ENCODE results near the gene CACNG1. TPM values are rescaled to one million over a fixed set of nuclear protein-coding genes. Genes with fewer than 3 reads are reported as not detected.

The CACNG1 gene
- total RNA-seq, 1 donor from 2014 or later = not detected

DNA sequence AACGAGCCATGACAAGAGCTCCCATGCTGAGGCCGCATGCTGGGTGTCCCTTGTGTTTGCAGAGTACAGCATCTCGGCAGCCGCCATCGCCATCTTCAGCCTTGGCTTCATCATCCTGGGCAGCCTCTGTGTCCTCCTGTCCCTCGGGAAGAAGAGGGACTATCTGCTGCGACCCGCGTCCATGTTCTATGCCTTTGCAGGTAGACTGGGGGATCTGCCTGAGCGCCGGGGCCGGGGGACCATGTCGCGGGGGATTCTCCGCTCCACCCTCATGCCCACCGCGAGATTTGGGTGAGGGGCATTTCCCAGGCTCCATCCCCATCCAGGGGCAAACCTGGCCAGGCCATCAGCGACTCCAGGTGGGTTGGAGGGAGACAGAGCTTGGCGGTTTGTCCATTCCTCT is 10.7 kb downstream of the CACNG1 start:
- H3K27ac Mint-ChIP-seq = peak overlapping the region; percentile 59
- no peak overlapping the region for H3K9ac ChIP-seq
- H3K9me3 ChIP-seq (ENCODE audit: low read depth) = no peaks in the 10 kb centered on the region
- no peak overlapping the region for H3K4me3 ChIP-seq
- H3K36me3 ChIP-seq = no peaks in the 10 kb centered on the region
- H3K4me1 ChIP-seq = no peaks in the 10 kb centered on the region
- no peaks in the 10 kb centered on the region for H3F3A ChIP-seq (ENCODE audit: low read depth)
- H3K27me3 Mint-ChIP-seq (ENCODE audit: insufficient read depth, low read depth) = peaks cover 7% of the 10 kb centered on the region
- TF ChIP-seq EZH2phosphoT487 (IDR thresholded peaks at IDR 0.05) (no peak), EZH2 (IDR thresholded peaks at IDR 0.05) (no peak)
- TF ChIP-seq, protein P1, sequence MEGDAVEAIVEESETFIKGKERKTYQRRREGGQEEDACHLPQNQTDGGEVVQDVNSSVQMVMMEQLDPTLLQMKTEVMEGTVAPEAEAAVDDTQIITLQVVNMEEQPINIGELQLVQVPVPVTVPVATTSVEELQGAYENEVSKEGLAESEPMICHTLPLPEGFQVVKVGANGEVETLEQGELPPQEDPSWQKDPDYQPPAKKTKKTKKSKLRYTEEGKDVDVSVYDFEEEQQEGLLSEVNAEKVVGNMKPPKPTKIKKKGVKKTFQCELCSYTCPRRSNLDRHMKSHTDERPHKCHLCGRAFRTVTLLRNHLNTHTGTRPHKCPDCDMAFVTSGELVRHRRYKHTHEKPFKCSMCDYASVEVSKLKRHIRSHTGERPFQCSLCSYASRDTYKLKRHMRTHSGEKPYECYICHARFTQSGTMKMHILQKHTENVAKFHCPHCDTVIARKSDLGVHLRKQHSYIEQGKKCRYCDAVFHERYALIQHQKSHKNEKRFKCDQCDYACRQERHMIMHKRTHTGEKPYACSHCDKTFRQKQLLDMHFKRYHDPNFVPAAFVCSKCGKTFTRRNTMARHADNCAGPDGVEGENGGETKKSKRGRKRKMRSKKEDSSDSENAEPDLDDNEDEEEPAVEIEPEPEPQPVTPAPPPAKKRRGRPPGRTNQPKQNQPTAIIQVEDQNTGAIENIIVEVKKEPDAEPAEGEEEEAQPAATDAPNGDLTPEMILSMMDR (IDR thresholded peaks at IDR 0.05) = no peak
- DNase-seq (ENCODE audit: low spot score) = no peak
- H4K20me1 ChIP-seq (ENCODE audit: low read depth) = no peaks in the 10 kb centered on the region
- H3K4me3 Mint-ChIP-seq = no peak overlapping the region
- H2AFZ ChIP-seq (replicated peaks) = no peak overlapping the region
- no peak overlapping the region for H3K4me2 ChIP-seq
- no peaks in the 10 kb centered on the region for H3K36me3 Mint-ChIP-seq
- H3K4me1 Mint-ChIP-seq = peaks cover 5% of the 10 kb centered on the region
- no peak overlapping the region for H3K27ac ChIP-seq
- no peaks in the 10 kb centered on the region for H3K79me2 ChIP-seq (ENCODE audit: low read depth)
- no peaks in the 10 kb centered on the region for H3K27me3 ChIP-seq
- H3K9me3 Mint-ChIP-seq = no peaks in the 10 kb centered on the region

DNA sequence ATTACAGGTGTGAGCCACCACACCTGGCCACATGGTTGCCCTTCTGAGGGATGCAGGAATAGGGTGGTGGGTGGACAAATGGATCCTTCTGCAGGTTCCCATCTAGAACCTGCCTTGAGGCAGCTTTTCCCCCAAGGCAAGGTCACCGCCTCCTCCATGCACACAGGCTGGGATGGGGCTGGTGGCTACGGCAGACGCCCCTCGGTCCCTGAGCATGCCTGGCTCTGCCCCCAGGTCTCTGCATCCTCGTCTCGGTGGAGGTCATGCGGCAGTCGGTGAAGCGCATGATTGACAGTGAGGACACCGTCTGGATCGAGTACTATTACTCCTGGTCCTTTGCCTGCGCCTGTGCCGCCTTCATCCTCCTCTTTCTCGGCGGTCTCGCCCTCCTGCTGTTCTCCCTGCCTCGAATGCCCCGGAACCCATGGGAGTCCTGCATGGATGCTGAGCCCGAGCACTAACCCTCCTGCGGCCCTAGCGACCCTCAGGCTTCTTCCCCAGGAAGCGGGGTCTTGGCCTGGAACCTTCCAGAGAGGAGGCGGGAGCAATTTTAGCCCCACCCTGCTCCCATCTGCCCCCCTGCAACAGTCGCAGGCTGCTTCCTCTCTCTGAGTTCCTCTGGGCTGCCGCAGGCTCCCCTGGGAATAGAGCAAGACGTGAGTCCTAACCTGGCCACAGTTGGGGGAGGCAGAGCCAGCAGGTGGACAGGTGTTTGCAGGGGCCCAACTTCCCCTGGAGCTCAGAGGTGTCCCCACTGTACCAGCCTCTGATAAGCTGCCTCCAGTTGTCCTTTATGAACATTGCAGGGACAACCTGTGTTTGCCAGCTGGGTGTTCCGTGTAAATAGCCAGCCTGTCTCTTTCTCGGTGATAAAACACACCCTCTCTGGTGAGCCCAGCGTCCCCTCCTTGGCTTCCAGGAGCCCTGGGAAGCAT is 11.7 kb downstream of the CACNG1 start:
- no peaks in the 10 kb centered on the region for H3K9me3 Mint-ChIP-seq
- Histone ChIP-seq H3K9ac (no peak overlapping the region), H3K36me3 (no peaks in the 10 kb centered on the region), H3K4me2 (no peak overlapping the region), H3K4me3 (no peak overlapping the region), H3K79me2 (ENCODE audit: low read depth) (no peaks in the 10 kb centered on the region), H3K4me1 (no peaks in the 10 kb centered on the region), H3F3A (ENCODE audit: low read depth) (no peaks in the 10 kb centered on the region), H4K20me1 (ENCODE audit: low read depth) (no peaks in the 10 kb centered on the region), H3K27ac (no peak overlapping the region), H2AFZ (replicated peaks) (no peak overlapping the region), H3K9me3 (ENCODE audit: low read depth) (no peaks in the 10 kb centered on the region), H3K27me3 (no peaks in the 10 kb centered on the region)
- H3K27me3 Mint-ChIP-seq (ENCODE audit: insufficient read depth, low read depth) = peaks cover 6% of the 10 kb centered on the region
- no peak overlapping the region for H3K4me3 Mint-ChIP-seq
- peaks cover 5% of the 10 kb centered on the region for H3K4me1 Mint-ChIP-seq
- H3K36me3 Mint-ChIP-seq = no peaks in the 10 kb centered on the region
- TF ChIP-seq, protein P1 (IDR thresholded peaks at IDR 0.05) = no peak
- TF ChIP-seq EZH2 (IDR thresholded peaks at IDR 0.05) (no peak), EZH2phosphoT487 (IDR thresholded peaks at IDR 0.05) (no peak)
- H3K27ac Mint-ChIP-seq = no peak overlapping the region
- DNase-seq (ENCODE audit: low spot score) = no peak

DNA sequence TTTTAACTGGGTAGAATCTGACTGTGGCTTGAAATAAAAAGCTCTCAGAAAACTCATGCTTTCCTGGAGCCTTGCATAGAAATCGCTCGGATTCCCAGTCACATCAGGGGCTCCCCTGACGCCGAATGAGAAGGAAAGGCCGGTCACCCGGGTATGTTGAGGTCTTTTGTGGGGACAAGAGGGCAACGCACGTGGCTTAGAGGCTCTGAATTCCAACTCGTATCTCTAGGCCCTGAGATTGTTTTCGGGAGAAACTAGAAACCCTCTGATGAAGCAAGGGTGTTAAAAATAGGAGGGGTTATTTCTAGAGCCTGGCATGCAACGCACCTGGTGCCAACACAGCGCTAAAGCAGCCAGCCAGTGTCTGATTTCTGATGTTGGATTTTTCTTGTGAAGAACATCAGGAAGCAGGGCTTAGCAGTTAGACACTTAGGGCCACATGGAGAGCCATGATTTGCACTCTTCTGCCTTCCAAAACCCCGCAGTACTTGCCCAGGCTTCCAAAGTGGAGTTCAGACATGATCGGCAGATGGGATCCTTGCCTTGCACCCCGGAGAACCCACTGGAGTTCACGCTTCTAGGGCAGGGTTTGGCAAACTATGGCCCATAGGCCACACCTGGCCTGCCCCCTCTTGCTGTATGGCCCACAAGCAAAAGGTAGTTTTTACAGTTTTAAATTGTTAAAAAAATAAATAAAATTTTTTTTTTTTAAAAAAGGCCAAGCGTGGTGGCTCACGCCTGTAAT is 12.6 kb downstream of the CACNG1 start:
- Histone ChIP-seq H3K36me3 (no peaks in the 10 kb centered on the region), H3K9me3 (ENCODE audit: low read depth) (no peaks in the 10 kb centered on the region), H3F3A (ENCODE audit: low read depth) (no peaks in the 10 kb centered on the region), H2AFZ (replicated peaks) (no peak overlapping the region), H3K27ac (no peak overlapping the region), H3K79me2 (ENCODE audit: low read depth) (no peaks in the 10 kb centered on the region), H3K9ac (no peak overlapping the region), H3K4me3 (no peak overlapping the region), H3K4me1 (no peaks in the 10 kb centered on the region), H4K20me1 (ENCODE audit: low read depth) (no peaks in the 10 kb centered on the region), H3K4me2 (no peak overlapping the region), H3K27me3 (no peaks in the 10 kb centered on the region)
- H3K4me1 Mint-ChIP-seq = peaks cover 5% of the 10 kb centered on the region
- no peaks in the 10 kb centered on the region for H3K36me3 Mint-ChIP-seq
- no peak for DNase-seq (ENCODE audit: low spot score)
- no peaks in the 10 kb centered on the region for H3K9me3 Mint-ChIP-seq
- H3K27me3 Mint-ChIP-seq (ENCODE audit: insufficient read depth, low read depth) = peaks cover 6% of the 10 kb centered on the region
- H3K27ac Mint-ChIP-seq = no peak overlapping the region
- no peak overlapping the region for H3K4me3 Mint-ChIP-seq
- TF ChIP-seq EZH2phosphoT487 (IDR thresholded peaks at IDR 0.05) = no peak
- TF ChIP-seq EZH2 (IDR thresholded peaks at IDR 0.05) = no peak

All from neural progenitor cell (in vitro differentiated cells).